MM.1S (cell line): Measurements from ENCODE around the gene SPIRE1.

Experiments
- CTCF ChIP-seq: fragments of 300-600 bp; sonication (generic); IDR thresholded peaks from 2 replicates; pipeline ENCODE4 v1.5.1; 2016; ENCODE audit warnings: antibody characterized with exemption, low read length, mixed read lengths
- EZH2phosphoT487 ChIP-seq: fragments of 300-600 bp; sonication (generic); IDR thresholded peaks from 2 replicates; pipeline ENCODE4 v1.6.1; 2018; ENCODE audit warnings: antibody characterized with exemption, low read length

- TF ChIP-seq EZH2phosphoT487 (no peak), CTCF (no peak)
Observed at GRCh38 chr18:12497839-12498238, 160.1 kb downstream of the SPIRE1 start.
